G401 (cell line): ENCODE results near the gene SEMA3D. TPM values are rescaled to one million over a fixed set of nuclear protein-coding genes. Genes with fewer than 3 reads are reported as not detected.

Experiments used
- DNase-seq: peaks from one replicate; pipeline ENCODE4 v3.0.0-alpha.2; 2015; ENCODE audit warnings: low spot score
- in situ Hi-C: cut with HindIII; loops from 2 replicates; pipeline ENCODE4 v1.10.0; 2016; ENCODE audit warnings: low sequenced_read_pairs, mixed read lengths
- total RNA-seq: library from RNA; depleted of rRNA; stranded (reverse); fragments of >200 nt; shearing (Covaris generic); gene quantifications from 2 replicates; pipeline ENCODE4 v1.2.3, GENCODE V29; 2014

SEMA3D gene
- total RNA-seq, 1 experiment from 2014 or later: 1.6 TPM

DNA sequence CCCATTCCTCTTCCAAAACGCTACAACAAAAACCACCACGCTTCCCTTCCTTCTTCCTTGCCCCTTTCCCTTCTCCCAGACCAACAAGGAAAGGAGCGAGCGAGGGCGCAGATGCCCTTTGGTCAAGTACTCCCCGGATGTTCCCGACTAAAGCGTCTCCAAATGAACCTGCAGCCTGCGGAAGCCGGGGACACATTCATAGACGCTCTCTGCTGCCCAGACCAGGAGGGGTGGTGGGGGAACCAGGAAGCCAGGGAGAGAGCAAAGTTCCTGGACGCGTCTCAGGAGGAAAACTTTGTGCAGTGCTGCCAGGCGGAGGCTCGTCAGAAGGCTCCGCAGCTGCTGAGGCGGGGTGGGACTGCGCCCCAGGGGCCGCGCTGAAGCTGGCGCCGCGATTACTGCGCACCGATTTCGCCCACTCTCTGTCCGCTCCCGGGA is 754 bp downstream of the SEMA3D start:
- no peak for DNase-seq
- in situ Hi-C loops: no loop called here

DNA sequence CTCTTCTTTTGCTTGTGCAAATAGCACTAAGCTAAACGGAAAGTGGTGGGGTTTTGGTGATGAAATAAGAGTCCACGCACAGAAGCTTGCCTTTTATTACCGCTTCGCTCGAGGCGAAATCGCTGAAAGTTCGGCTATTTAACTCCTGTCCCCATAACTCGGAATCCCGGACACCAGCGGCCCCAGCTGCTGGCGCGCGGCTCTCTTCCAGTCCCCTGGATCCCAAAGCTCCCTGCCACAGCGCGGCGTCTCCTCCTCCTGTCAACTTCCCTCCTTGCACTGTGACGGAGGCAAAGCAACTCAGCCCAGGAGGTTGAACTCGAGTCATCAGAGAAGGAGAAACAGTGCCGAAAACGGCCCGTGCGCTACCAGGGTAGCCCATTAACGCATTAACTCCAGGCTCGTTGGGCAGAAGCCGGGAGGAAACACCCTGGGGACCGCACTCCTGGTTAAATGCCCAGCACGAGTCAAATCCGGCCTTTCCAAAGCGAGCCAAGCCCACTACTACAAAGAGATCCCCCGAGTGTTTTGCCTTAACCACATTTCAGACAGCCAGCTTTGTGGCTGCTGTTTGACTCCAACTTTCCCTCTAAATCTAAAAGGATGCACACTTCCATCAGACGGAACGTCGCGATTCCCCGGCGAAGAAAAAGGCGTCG is 1.3 kb downstream of the SEMA3D start:
- in situ Hi-C loops: no loop called here
- no peak for DNase-seq

DNA sequence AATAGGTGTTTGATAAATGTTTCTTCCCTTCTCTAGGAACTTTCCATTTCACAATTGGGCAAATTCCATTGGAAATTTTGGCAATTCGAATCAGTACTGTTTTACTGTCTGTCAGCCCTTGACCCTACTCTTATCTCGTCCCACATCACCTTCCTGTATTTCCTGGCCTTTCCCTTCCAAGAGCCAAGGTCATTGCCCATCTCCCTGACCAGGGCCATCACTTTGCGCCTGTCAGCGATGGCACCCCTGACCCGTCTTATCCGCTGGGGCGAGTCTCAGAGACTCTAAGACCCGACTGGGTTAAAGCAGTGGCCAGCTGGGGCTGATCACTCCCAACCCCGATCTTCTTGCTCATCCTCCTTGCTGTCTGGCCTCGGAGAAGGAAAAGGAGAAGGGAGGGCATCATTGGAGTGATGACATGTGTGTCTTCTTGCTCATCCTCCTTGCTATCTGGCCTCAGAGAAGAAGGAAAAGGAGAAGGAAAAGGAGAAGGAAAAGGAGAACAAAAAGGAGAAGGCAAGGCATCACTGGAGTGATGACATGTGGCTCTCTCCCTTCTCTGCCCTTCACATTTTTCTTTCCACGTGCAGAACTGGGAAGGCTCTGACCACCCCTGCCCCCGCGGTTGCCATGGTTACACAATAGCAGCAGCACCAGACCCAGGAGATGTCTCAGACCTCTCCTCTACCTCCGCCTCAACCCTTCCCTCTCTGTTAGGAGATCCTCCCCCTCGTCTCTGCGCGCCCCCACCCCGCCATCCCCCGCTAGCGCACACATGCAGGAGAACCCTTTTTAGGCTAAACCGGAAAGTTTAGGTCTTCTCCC is 2.0 kb downstream of the SEMA3D start:
- DNase-seq: no peak
- in situ Hi-C loops: no loop called here

DNA sequence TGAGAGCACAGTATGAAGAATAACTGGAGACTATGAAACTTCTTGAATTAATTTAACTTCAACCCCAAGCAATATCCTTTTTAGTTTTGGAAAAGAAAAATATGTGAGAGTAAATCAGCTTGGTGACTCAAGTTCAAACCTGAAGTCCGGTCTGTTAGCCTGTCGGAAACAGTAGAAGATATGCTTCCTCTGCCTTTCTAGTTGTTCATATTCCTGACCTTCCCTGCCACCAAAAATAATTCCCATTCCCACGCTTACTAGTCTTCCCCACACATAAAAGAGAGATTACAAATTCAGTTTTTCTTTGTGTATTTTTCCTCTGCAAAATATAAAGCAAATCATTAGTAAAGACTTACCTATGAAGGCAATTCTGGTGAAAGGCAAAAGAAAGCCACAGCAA is 3.6 kb downstream of the SEMA3D start:
- no peak for DNase-seq

DNA sequence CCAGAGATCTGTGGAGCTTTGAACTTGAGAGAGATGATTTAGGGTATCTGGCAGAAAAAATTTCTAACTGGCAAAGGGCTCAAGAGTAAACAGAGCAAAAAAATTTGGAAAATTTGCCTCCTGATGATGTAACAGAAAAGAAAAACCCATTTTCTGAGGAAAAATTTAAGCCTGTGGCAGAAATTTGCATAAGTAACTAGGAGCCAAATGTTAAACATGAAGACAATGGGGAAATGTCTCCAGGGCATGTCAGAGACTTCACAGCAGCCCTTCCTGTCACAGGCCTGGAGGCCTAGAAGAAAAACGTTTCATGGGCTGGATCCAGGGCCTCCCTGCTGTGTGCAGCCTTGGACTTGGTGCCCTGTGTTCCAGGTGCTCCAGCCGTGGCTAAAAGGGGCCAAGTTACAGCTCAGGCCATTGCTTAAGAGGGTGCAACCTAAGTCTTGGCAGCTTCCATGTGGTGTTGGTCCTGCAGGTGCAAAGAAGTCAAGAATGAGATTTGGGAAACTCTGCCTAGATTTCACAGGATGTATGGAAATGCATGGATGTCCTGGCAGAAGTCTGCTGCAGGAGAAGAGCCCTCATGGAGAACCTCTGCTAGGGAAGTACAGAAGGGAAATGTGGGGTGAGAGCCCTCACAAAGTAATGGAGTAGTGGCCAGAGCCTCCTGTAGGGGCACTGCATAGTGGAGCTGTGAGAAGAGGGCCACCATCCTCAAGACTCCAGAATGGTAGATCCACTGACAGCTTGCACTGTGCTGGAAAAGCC is 8.1 kb downstream of the SEMA3D start:
- in situ Hi-C loops: no loop called here
- no peak for DNase-seq

More for the DNA sequence above, 3.6 kb downstream of the SEMA3D start:
- in situ Hi-C loops: no loop called here

DNA sequence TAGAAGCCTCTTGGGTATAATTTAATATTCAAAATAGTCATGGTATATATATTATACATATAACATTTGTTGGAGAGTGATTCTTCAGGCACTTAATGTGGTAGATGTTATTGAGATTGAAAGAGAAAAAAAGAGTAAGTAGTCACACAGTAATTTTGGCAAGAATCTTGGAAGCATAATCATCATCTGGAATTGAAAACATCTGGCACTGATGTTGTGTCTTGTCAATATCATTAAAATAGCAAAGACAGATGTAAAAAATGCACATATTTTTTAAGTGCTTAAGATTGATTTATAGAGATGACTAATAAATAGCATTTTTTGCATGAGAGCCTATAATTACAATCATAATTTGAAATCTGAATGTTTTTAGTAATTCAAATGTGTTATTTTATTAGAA is 9.5 kb downstream of the SEMA3D start:
- no peak for DNase-seq
- in situ Hi-C loops: no loop called here

DNA sequence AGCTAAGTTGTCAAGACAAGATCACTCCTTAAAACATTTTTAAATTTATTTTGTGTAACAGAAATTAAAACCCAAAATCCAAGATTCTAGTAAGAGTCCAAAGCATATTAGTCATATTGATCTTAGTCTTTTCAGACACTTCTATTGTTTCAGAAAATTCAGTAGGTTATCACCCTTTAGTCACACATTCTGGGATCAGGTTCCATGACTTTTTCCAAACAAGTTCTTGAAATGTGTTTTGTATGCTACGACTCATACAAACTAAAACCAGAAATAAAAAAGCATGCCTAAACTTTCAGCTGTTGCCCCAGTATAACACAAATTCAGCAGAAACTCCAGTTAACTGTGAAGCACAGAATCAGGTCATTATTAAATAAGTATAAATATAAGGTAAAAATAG is 10.7 kb downstream of the SEMA3D start:
- no peak for DNase-seq
- in situ Hi-C loops: no loop called here

DNA sequence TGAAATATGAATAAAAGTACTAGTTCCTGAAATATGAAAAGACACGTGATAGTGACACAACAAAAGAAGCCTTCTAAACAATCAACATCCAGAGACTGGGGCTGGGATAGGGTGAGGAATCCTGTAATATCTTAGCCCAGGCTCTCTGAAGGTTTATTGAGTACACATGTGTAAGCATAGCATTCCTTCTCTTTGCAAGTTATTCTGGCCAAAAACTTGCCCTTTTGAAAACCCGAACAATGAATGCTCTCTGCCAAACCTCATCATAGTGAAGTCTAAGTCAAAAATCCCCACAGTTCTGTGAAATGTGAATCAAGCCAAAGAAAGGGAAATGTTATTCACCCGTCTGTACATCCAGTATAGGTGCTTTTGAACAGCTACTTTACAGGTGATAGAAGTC is 11.6 kb downstream of the SEMA3D start:
- in situ Hi-C loops: no loop called here
- no peak for DNase-seq

DNA sequence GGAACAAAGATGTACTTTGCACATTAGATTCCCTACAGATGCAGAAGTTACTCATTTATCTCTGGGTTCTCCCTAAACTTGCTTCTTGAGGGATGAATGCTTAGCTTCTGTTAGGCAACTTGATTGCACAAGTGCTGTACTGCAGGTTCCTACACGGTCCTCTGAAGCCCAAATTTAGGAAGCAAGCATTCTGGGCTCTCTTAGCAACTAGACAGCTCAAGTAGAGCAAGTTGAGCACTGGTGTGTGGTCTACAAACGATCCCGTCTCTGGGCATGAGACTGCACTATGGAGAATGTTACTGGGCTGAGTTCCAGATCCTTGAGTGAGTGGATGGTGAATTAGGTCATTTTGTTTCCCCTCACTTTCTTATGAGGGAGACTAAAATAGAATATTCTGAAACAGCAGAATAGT is 14.3 kb downstream of the SEMA3D start:
- in situ Hi-C loops: no loop called here
- peak; percentile 5 for DNase-seq

DNA sequence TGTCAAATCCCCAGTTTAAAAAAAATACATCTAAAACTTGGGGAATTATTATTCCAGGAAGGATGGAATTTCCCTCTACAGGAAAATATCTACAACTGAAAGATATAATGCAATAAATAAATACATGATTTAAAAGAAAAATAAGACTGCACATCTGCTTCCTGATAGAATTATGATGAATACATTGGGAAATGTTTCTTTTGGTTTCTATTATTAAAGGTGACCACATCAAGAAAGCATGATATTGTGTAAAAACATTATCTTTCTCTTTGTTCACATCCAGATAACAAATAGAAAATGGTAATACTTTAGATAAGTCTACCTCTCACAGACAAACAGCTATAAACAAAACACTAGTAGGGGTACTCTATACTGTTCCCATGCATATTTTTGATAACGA is 19.2 kb downstream of the SEMA3D start:
- in situ Hi-C loops: no loop called here
- no peak for DNase-seq

DNA sequence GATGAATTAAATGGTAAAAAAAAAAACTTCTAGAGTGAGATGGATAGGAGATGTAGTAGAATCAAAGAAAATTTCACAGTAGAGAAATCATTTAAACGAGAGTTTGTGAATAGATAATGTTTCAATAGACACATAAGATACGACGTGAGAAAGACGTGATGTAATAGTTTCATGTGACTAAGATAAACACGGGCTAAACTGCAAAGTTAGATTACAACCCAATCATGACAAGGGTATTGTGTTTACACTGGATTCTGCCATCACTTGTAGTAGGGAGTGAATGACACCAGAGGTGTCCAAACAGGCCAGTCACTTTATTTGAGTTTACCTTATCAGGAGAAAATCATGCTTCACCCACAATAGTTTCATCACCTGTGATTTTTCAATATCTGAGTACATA is 21.6 kb downstream of the SEMA3D start:
- in situ Hi-C loops: no loop called here
- no peak for DNase-seq

DNA sequence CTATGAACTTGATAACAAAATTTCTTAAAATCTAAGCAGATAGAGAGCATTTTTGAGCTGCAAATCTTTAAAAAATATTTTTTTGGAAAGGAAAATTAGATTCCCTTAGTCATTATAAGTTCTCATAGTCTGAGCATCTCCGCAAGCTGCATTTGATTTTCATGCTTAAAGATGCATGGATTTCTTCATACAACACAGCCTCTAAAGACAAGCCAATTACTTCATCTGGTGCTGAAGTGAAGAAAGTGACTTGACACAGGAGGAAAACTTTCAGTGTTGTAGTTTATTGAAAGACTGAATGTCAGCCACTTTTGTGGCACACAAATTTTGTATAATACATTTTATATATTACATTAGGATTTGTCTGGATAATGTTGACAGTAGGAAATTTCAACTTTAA is 22.5 kb downstream of the SEMA3D start:
- in situ Hi-C loops: no loop called here
- DNase-seq: no peak

DNA sequence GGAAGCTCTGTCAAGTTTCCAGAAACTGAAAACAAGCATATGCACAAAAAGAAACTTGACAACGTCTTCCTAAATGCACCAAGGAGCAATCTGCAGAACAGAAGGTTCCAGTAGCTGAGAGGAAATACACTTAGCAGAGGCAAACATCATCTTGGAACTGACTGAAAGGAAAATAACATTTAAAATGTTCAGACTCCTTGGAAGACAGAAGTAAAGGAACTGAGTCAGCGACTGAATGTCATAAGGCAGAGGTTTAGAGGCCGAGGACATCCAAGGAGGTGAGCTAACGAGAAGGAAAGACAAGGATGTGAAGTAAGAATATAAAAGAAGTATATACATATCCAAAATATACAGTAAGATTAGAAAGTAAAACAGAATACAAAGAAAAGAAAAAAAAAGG is 24.1 kb downstream of the SEMA3D start:
- in situ Hi-C loops: no loop called here
- DNase-seq: no peak

DNA sequence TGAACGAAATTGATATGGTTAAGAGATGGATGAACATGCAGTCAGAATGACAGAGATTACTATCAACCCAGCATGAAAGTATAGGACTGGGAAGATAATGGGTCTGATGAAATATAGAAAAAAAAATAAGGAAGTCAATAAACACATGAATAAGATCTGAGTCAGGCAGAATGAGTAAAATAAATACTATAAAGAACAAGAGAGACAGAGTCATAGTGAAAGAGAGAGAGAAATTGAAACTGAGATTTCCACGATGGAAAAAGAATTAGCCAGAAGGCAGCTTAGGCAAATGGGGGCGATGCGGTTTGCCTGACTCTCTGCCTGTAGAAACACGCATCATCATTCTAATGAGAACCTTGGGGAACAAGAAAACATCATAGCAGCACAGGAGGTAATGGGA is 26.6 kb downstream of the SEMA3D start:
- in situ Hi-C loops: no loop called here
- DNase-seq: no peak

DNA sequence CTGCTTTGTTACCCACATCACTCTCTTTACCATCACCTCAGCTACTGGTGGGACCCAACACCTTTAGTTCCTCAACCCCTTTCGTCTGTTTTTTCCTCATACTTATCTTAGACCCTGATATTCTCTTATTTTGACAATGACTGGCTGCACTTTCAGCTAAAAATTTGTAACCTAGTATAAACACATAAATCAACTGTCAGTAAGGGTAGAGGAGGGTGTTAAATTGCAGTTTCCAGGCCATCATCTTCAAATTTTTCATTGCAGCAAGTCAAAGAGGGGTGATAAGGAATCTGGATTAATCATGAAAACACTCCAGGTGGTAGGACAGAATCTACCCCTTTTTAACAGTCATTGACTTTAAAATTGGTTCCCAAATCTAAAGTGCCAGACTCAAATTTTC is 27.9 kb downstream of the SEMA3D start:
- no peak for DNase-seq
- in situ Hi-C loops: no loop called here

DNA sequence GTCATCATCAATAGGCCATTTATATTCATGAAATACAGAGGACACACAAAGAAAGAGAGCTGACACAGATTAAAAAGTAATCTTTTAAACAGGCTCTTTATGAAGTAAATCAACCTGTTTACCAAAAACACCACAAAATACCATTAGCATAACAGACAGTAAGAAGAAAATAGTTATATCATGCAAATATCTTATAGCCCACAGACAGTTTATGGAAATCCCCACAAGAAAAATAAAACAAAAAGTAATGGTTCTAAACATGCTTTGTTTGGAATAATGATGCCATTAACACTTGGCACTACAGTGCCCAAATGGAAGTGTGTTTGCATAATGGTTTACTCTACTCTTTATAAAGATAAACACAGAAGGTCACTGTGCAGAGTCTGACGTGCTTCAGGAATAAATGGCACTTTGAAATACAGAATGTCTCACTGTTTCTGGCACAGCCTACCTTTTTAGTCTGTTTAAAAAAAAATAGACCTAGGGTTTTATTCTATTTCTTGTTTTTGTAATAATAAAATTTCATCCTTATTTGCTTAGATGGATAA is 30.1 kb downstream of the SEMA3D start:
- in situ Hi-C loops: no loop called here

DNA sequence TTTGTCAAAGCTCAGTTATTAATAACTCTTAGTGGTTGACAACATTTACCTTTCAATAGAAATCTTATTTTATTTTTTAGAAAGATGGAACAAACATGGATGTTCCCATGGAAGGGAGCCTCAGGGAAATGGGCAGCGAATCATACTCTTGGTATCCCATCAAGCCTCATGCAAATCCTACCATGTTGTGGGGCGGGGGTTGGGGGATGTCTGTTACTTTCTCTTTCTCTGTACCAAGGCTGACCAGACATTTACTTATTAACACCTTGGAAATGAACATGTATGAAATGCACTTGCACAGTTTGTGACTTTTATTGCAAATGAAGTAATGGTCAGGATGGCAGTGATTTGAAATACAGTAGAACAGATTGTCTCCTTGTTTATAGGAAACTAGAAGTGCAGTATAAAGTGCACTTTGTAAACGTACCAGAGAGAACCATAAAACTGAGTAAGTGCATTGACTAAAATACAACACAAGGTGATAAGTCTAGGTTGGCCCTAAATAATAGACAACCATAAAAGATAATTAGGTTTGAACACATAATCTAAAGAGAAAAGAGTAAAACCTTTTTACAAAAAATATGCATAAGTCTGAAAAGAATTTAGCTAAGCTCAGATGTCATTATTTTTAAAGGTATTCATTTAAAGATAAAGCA is 32.4 kb downstream of the SEMA3D start:
- in situ Hi-C loops: no loop called here
- DNase-seq: no peak

More for the DNA sequence above, 30.1 kb downstream of the SEMA3D start:
- DNase-seq: no peak

DNA sequence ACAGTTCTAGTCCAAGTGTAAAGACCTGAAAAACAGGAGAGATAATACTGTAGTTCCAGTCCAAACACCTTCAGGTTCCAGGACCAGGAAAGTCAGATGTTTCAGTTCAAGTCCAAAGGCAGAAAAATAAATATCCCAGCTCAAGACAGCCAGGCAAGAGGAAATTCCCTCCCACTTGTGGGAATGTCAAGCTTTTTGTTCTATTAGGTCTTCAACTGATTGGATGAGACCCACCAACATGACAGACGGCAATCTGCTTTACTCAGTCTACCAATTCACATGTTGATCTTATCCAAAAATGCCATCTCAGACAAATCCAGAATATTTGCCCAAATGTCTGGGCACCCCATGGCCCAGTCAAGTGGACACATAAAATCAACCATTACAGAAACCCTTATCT is 33.1 kb downstream of the SEMA3D start:
- in situ Hi-C loops: no loop called here

DNA sequence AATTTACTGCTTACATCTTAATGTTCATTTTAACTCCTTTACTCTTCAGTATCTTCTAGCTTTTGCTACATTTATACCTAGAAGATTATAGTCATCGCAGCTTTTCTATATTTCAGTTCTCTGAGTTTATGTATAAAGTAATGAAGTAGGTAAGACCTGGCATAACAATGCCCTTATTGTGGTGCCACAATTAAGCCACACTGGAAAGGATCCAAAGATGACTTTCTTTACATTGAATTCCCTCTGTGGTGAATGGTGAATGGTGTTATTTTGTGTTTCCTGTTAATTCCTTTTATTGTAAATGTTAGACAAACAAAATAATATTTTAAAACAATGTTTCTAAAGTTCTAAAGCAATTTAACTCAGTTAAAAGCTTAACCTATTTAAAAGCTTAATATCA is 36.2 kb downstream of the SEMA3D start:
- no peak for DNase-seq
- in situ Hi-C loops: no loop called here

More for the DNA sequence above, 33.1 kb downstream of the SEMA3D start:
- no peak for DNase-seq
